Measurements from ENCODE around the gene PRPF31.

PRPF31 gene

DNA sequence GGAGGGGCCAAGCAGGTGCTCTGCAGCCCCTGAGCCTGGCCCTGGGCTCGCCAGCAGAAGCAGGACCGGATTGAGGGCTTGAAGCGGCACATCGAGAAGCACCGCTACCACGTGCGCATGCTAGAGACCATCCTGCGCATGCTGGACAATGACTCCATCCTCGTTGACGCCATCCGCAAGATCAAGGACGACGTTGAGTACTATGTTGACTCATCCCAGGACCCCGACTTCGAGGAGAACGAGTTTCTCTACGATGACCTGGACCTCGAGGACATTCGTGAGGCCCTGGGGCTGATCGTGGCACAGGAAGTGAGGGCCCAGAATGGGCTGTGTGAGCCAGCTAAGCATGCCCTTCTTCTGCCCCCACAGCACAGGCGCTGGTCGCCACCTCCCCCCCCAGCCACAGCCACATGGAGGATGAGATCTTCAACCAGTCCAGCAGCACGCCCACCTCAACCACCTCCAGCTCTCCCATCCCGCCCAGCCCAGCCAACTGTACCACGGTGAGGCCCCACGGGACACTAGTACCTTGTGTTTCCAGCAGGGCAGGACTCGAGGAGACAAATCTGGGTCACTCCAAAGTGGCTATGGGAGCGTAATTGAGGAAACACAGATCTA, 30.1 kb downstream of the PRPF31 start:
- no peak for DNase-seq

DNA sequence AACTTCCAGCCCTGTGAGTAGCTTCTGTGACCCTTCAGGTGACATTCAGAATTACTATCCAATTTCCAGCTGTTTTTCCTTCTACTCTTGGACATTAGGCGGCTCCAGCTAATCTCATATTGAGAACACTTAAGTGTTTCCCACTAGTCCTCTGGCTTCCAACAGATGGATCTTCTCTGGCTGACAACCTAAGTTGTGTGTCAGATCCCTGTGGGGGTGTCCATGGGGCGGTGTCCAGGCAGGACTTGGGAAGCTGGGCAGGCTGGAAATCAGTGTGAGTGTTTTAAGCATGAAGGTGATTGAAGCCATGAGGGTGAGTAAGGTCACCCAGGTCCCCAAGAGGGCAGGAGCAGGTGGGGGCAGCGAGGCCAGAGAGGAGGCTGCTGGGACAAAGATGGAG, 32.1 kb downstream of the PRPF31 start:
- no peak for DNase-seq

DNA sequence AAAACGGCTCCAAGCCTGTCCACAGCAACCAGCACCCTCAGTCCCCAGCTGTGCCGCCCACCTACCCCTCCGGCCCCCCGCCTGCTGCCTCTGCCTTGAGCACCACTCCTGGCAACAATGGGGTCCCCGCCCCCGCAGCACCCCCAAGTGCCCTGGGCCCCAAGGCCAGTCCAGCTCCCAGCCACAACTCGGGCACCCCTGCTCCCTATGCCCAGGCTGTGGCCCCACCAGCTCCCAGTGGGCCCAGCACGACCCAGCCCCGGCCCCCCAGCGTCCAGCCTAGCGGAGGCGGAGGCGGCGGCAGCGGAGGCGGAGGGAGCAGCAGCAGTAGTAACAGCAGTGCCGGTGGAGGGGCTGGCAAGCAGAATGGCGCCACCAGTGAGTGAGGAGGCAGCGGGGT, 32.6 kb downstream of the PRPF31 start:
- DNase-seq, result no peak

DNA sequence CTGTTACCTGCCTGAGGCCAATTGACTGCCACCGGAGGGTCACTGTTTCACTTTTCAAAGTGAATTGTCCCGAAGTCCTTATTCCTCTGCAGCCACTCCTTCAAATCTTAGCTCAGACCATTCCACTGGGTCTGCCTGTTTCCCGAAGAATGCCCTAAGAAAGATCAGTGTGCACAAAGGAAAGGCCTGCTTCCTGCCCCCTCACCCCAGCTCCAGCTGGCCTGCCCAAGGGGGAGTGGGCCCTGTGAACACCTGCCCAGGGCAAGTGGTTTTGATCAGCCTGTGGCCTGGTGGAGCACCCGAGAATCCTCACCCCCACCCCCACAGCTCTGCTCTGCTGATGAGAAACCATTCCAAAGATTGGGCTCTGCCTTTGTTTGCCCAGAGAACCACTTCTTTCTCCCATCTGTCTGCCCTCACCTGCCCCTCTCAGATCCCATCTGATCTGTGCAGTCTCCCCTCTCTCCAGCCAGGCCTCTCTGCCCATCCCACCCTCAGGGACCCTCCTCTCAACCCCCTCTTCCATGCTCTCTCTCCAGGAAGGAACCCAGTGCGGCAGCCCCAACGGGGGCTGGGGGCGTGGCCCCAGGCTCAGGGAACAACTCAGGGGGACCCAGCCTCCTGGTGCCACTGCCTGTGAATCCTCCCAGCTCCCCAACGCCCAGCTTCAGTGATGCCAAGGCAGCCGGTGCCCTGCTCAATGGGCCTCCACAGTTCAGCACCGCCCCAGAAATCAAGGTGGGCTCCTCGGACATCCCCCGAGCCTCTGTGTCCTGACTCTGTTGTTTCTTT, 33.7 kb downstream of the PRPF31 start:
- DNase-seq, result no peak

DNA sequence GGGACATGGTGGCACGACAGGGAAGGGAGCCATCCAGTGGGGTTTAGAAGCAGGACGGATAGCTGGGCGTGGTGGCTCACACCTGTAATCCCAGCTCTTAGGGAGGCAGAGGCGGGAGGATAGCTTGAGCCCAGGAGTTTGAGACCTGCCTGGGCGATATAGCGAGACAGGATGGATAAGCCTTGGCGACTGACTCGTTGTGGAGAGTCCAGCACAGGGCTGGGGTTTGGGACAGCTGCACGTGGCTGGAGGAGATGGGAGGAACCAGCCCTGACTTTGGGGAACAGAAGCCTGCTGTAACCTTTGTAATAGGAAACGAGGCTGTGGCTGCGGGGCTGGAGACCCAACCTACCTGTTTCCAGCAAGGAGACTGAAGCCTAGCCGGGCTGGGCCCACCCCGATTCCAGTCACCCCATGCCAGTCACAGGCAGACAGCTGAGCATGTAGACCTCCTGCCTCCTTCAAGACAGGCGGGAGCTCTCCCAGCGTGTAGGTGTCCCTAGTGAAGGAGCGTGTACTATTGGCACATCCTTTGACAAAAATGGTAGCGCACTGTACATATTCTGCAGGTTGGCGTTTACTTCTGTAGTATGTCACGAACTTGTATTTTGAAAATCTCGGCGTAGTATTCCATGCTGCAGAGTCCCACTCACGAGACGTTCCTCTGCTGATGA, 35.9 kb downstream of the PRPF31 start:
- no peak for DNase-seq

DNA sequence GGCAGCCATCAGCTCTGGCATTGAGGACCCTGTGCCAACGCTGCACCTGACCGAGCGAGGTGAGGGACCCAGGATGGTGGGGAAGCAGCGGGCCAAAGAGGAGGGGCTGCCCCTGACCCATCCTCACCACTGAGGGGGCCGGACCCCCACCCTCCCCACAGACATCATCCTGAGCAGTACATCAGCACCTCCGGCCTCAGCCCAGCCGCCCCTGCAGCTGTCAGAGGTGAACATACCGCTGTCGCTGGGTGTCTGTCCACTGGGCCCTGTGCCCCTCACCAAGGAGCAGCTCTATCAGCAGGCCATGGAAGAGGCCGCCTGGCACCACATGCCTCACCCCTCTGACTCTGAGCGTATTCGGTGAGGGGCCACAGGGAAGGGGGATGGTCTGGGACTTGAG, 36.7 kb downstream of the PRPF31 start:
- no peak for DNase-seq

DNA sequence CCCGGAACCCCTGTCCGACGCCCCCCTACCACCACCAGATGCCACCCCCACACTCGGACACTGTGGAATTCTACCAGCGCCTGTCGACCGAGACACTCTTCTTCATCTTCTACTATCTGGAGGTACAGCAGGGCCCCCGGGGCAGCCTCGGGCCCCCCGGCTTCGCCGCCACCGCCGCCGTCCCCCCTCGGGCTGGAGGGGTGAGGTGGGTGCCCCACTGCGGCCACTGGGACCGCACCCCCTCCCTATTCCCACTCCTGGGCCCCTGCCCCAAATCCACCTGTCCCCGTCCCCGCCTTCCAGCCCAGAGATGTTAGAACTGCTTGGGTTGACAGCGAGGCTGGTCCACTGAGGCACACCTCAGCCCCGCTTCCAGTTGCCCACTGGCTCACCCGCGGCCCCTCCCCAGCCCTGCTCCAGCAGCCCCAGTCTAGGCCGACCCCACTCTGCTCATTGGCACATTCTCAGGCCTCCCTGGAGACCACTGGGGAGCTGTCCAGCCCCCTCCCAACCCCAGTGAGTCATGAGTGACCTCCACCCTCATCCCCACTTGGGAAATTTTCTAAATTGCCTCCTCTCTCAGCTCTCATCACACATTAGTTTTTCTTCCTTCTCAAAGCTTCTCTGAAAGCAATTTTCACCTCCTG, 37.4 kb downstream of the PRPF31 start:
- DNase-seq, result no peak

GRCh38 chr19:54153731-54154326, 38.3 kb downstream of the PRPF31 start:
- DNase-seq, result no peak

DNA sequence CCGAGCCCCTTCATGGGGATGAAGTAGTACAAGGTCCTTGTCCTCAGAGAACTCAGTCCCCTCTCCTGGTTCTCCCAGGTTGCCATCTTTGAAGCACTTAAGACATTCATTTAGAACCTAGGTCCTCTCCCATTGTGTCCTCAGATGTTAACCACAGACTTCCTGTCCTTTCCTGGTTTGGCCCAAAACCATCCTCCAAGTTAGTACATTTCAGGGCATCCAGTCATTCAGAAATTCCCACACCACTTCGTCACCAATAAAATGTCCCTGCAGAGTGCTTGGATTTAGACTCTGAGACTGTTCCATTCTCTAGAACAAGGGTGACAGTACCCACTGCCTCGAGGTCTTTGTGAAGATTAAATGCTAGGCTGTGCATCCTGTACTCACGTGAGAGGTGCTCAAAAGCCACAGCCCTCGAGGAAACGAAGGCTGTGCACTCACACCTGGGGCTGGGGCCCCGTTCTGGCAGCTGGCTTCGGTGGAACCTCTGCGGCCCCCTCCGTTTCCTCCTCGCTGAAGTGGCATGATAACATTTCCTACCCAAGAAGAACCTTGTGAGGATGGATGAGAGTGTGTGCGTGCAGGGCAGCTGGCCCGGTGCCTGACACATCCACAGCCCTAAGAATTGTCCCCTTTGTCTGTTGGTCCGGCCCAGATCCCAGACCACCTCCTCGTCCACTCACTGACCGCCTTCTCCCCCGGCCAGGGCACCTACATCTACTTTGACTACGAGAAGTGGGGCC, 39.2 kb downstream of the PRPF31 start:
- no peak for DNase-seq

- no peak for DNase-seq
Measured at GRCh38 chr19:54155694-54156093, 40.1 kb downstream of the PRPF31 start.

DNA sequence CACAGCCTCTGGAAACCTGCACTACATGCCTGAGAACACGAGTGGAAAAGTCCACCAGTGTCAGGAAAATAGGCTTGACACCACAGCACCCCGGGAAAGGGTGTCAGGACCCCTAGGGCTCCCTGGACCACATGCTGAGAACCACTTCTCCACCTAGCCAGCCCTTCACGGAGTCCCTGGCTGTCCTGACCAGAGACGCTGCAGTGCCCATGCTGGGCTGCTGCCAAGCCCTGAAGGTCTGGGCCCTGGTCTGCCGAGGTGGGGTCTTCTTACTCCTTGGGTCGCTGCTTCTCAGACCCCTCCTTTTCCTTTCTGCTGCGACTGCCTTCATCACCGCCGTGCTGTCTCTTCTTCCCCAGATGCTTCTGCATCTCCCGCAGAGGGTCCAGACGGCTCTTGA, 40.9 kb downstream of the PRPF31 start:
- no peak for DNase-seq

DNA sequence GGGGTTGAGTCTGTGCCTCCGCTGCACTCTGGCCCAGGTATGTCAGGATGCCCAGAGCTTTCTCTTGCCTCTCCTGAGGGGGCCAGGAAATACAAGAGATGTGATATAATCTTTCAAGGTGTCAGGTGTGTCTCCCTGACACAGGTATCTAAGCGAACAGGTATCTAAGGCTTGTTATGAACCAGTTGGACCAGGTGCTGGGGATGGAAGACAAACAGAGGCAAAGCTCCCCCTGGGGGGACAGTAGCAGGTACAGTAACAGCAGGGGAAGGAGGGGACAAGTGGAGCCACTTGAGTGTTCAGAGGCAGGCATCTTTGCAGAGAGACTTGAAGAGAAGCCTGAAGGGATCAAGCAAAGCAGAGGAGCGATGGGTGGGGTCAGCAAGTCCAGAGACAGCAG, 41.4 kb downstream of the PRPF31 start:
- DNase-seq, result no peak

GRCh38 chr19:54158812-54159351, 43.3 kb downstream of the PRPF31 start:
- no peak for DNase-seq

DNA sequence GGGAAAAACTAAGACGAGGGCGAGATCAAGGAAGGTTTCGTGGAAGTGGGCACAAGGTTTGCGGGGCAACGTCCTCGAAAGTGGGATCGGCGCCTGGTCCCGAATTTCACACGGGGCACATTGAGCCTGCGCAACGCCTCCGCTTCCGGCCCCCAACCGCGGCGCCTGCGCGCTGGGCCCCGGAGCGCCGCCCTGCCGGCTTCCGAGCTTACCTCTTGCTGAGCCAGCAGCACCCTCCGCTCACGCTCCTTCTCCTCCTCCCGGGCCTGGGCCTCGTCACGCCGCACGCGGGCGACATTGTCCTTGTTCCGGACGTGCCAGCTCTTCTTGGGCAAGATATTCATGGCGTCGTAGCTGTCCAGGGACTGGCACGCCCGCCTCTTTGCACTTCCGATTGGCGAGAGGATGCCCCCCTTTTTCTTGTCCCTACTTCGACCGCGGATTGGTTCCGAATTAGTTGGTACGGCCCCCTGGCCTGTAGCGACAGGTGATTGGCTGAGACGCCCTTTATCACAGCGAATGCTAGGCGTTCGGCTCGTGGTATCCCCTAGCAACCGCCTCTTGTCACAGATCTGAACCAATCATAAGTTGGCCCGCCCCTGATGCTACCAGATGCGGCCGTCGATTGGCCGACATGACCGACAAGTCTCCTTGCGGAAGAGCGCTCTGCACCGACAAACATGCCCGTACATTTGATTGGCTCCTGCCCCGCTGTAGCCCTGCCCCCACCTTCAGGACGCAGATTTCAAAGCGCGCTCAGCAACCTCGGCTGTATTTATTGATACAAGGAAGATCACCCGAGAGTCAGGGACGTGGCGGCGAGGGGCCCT, 44.0 kb downstream of the PRPF31 start, which contains the start of gene LENG1:
Gene LENG1, minus strand, starts transcription at position 370 of the 830 bp plus-strand sequence. Its CDS starts 26 bp downstream, at position 344.
- peak; percentile 100 for DNase-seq

- no peak for DNase-seq
Measured at GRCh38 chr19:54160182-54160811, 44.7 kb downstream of the PRPF31 start.

- DNase-seq, result no peak
Measured at GRCh38 chr19:54160854-54161253, 45.3 kb downstream of the PRPF31 start.

DNA sequence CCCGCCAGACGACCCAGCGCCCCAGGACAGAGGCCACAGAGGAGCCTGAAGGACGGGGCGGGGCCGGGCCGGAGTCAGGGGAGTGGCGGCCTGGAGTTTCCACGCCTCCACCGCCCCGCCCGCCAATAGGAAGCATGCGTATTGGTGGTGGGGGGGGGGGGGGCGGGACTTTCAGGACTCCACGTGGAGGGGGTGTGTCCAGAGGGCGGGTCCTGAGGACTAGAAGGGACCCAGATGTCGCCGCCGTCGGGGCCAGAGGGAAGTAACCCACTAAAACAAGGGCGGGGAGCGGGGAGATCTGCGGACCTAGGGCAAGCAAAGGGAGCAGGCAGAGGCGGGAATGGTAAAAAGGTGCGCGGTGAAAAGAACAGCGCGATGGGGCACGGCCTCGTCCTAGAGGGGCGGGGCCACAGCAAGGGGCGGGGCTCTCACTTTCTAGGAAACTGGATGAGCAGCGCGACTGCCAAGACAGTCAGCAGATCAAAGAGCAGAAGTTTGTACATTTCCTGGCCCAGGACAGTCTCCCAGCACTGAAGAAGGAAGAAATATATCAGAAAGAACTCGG, 46.8 kb downstream of the PRPF31 start:
- DNase-seq, result peak; percentile 62

- no peak for DNase-seq
Measured at GRCh38 chr19:54162884-54163283, 47.3 kb downstream of the PRPF31 start.

GRCh38 chr19:54164369-54165068, 49.0 kb downstream of the PRPF31 start:
- no peak for DNase-seq

DNA sequence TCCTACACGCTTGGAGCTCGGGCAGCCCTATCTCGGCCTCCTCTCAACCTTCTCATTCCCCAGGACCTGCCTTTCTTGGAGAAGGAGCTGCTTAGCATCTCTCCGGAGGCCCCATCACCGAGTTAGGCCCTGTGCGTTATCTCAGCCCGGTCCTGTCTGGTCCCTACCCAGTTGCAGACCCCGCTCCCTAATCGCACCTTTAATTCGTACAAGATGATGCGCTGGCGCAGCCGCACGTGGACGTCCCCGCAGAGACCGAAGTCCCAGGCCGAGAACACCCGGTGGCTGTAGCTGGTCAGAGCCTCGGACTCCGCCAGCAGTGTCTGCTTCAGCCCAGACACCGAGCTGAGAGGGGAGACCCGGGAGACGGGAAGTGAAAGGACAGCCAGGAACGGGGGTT, 49.7 kb downstream of the PRPF31 start:
- no peak for DNase-seq

Measured in GF-D8 (cell line).